NCI-H510A treated with DMSO at 0.1 percent for 48 hours (cell line): ENCODE results near the gene GRAMD1A.

ENCODE experiments used
- DNase-seq: peaks from one replicate; lab custom pipeline; 2025; lab: John Stamatoyannopoulos, UW

Gene GRAMD1A

DNA sequence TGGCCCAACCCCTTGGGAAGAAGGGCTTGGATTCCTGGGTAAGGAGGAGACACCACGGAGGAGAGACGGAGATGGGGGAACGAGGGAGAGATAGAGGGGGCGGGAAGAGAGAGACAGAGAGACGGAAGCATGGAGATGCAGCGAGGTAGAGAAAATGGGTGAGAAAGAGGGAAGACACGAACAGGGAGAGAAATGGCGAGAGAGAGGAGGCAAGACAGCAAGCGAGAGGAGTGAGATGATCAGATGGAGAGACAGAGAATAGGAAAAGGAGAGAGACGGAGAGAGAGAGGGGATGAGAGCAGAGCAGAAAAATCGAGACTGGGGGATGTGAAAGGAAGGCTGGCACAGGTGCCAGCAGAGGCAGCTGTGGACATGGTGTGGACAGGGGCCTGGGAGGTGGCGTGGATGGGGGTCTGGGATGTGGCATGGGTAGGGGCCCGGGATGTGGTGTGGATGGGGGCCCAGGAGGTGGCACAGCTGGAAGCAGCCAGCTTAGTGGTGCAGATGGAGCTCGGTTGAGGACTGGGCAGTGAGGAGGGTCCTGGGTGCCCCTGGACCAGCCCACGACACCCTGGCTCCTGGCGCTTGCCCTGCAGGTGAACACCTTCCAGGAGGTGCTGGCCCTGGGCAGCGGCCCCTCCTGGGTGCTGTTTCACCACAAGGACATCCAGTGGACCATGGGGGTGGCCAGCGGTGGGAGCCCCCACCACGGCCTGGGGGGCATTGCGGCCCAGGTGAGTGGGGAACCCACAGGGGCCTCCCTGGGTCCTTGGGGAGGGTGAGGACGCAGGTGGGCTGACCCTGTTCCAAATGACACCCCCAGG, 75.3 kb downstream of the GRAMD1A start:
- no peak for DNase-seq

- DNase-seq, result no peak
Measured at GRCh38 chr19:35076026-35076370, 75.9 kb downstream of the GRAMD1A start.
